ENCODE measurements around the gene WDR93. TPM values are rescaled to one million over a fixed set of nuclear protein-coding genes. Genes with fewer than 3 reads are reported as not detected.

WDR93 gene
- polyA plus RNA-seq, 2 of the 4 experiments (the other 2 are of a cell fraction): 0.10 to 0.26 TPM

GRCh38 chr15:89750560-89751542, 60.2 kb downstream of the WDR93 start, which contains the start of gene MESP1 (continued):
- TF ChIP-seq REST (IDR thresholded peaks at IDR 0.05) (no peak), CHD4 (IDR thresholded peaks at IDR 0.05; ENCODE audit: borderline replicate concordance) (no peak), FOXS1 (CRISPR knock-in tag; IDR thresholded peaks at IDR 0.05) (no peak), CEBPB (IDR thresholded peaks at IDR 0.05) (no peak), USF2 (IDR thresholded peaks at IDR 0.05) (no peak), CHD2 (IDR thresholded peaks at IDR 0.05; ENCODE audit: low read length, partially characterized antibody) (no peak), EP300 (IDR thresholded peaks at IDR 0.05) (no peak), RARB (CRISPR knock-in tag; IDR thresholded peaks at IDR 0.05) (no peak), MAX (IDR thresholded peaks at IDR 0.05) (peak; percentile 95), GATA3 (IDR thresholded peaks at IDR 0.05; ENCODE audit: borderline replicate concordance) (no peak), MAZ (IDR thresholded peaks at IDR 0.05; ENCODE audit: borderline replicate concordance, low read depth, low read length) (no peak), PBX3 (IDR thresholded peaks at IDR 0.05) (no peak), FOSB (CRISPR knock-in tag; IDR thresholded peaks at IDR 0.05) (no peak), CTCF (IDR thresholded peaks at IDR 0.05) (peak; percentile 74), HOXA7 (CRISPR knock-in tag; IDR thresholded peaks at IDR 0.05) (no peak), ESRRA (IDR thresholded peaks at IDR 0.05; ENCODE audit: borderline replicate concordance, low read length) (no peak), RFX5 (IDR thresholded peaks at IDR 0.05) (no peak), NR3C1 (IDR thresholded peaks at IDR 0.05) (no peak), POLR2A (IDR thresholded peaks at IDR 0.05; ENCODE audit: low read length) (peak; percentile 93), HMGXB4 (CRISPR knock-in tag; IDR thresholded peaks at IDR 0.05; ENCODE audit: borderline replicate concordance) (peak; percentile 62; the same call in 1 of the 2 replicates), TFCP2L1 (CRISPR knock-in tag; IDR thresholded peaks at IDR 0.05) (no peak), HDAC2 (IDR thresholded peaks at IDR 0.05) (no peak), NPAS2 (CRISPR knock-in tag; IDR thresholded peaks at IDR 0.05; ENCODE audit: borderline replicate concordance) (no peak), EHF (CRISPR knock-in tag; IDR thresholded peaks at IDR 0.05) (no peak), MAFK (IDR thresholded peaks at IDR 0.05; ENCODE audit: partially characterized antibody) (no peak), EHMT2 (IDR thresholded peaks at IDR 0.05; ENCODE audit: low read depth) (no peak), SMC3 (IDR thresholded peaks at IDR 0.05) (peak; percentile 66), CBX2 (IDR thresholded peaks at IDR 0.05; ENCODE audit: borderline replicate concordance, low read depth) (no peak), ATOH8 (CRISPR knock-in tag; IDR thresholded peaks at IDR 0.05; ENCODE audit: low read depth) (peak; percentile 56; the same call in 1 of the 2 replicates), HOXB13 (CRISPR knock-in tag; IDR thresholded peaks at IDR 0.05; ENCODE audit: low read depth) (no peak), KDM5A (IDR thresholded peaks at IDR 0.05) (no peak), FOSL2 (IDR thresholded peaks at IDR 0.05) (no peak), FOSL2 (CRISPR knock-in tag; IDR thresholded peaks at IDR 0.05) (no peak), CBX8 (IDR thresholded peaks at IDR 0.05) (no peak)

All from A549 (cell line).